Common myeloid progenitor, CD34-positive (primary cell): ENCODE results near the gene KIF21B.

Source experiments
- CTCF ChIA-PET: fragments of 350-600 bp; sonication (Branson Sonifier 250); formaldehyde crosslinking; loops from one replicate; lab custom pipeline; 2021; ENCODE audit warnings: antibody characterized with exemption; lab: Charles Lee
- POLR2A ChIA-PET: fragments of 350-600 bp; sonication (Branson Sonifier 250); formaldehyde crosslinking; loops from one replicate; lab custom pipeline; 2021; ENCODE audit warnings: antibody characterized with exemption; lab: Charles Lee
- DNase-seq, 3 donors: peaks; one replicate each; pipeline versions ENCODE4 v3.0.0 to v3.0.0-alpha.2; 2013
- H3K27ac ChIP-seq, 2 experiments: 1 replicate in 1 of 2; 2 replicates in 1 of 2; pipeline ENCODE4 v1.7.0; 2013; ENCODE audit warnings: inconsistent platforms in 2 of 2, low read length in 2 of 2, mild to moderate bottlenecking in 2 of 2, low read depth in 1 of 2, moderate library complexity in 1 of 2; ENCODE audit not compliant: severe bottlenecking in 2 of 2, insufficient read depth in 1 of 2, poor library complexity in 1 of 2
- H3K27me3 ChIP-seq, 5 experiments: replicated peaks in 2 of 5; 1 replicate in 3 of 5; 2 replicates in 2 of 5; pipeline versions ENCODE4 v1.6.1 to v1.7.0; 2013; ENCODE audit warnings: low read length in 4 of 5, mild to moderate bottlenecking in 2 of 5, moderate library complexity in 2 of 5, inconsistent platforms in 1 of 5; ENCODE audit not compliant: insufficient read depth in 5 of 5, control insufficient read depth in 4 of 5
- H3K36me3 ChIP-seq, 4 experiments: 1 replicate in 2 of 4; 2 replicates in 2 of 4; pipeline versions ENCODE4 v1.6.1 to v1.7.0; 2013; ENCODE audit warnings: low read length in 3 of 4, control low read depth in 1 of 4, mild to moderate bottlenecking in 1 of 4; ENCODE audit not compliant: control insufficient read depth in 4 of 4, insufficient read depth in 4 of 4
- H3K4me1 ChIP-seq, 4 experiments: 1 replicate in 3 of 4; 2 replicates in 1 of 4; pipeline versions ENCODE4 v1.6.1 to v1.7.1; 2013; ENCODE audit warnings: low read length in 3 of 4, mild to moderate bottlenecking in 3 of 4, control low read depth in 1 of 4, inconsistent platforms in 1 of 4, moderate library complexity in 1 of 4; ENCODE audit not compliant: control insufficient read depth in 4 of 4, insufficient read depth in 4 of 4; ENCODE audit errors: control extremely low read depth in 1 of 4
- H3K4me3 ChIP-seq, 7 experiments: 1 replicate in 4 of 7; 2 replicates in 3 of 7; pipeline versions ENCODE4 v1.5.1 to v1.7.0; 2013; ENCODE audit warnings: mild to moderate bottlenecking in 7 of 7, low read length in 6 of 7, moderate library complexity in 6 of 7, inconsistent platforms in 2 of 7, low read depth in 2 of 7, control low read depth in 1 of 7; ENCODE audit not compliant: insufficient read depth in 4 of 7, control insufficient read depth in 1 of 7; ENCODE audit errors: extremely low read depth in 1 of 7
- H3K9me3 ChIP-seq, 5 experiments: 1 replicate in 4 of 5; 2 replicates in 1 of 5; pipeline versions ENCODE4 v1.6.1 to v1.7.1; 2013; ENCODE audit warnings: low read length in 4 of 5, mild to moderate bottlenecking in 2 of 5, inconsistent platforms in 1 of 5, low read depth in 1 of 5, moderate library complexity in 1 of 5; ENCODE audit not compliant: control insufficient read depth in 4 of 5, insufficient read depth in 2 of 5; ENCODE audit errors: control extremely low read depth in 1 of 5
- WGBS: methylation state at CpG from one replicate; pipeline ENCODE4 v1.1.5; 2013; ENCODE audit not compliant: insufficient coverage; 5-methylcytosine and 5-hydroxymethylcytosine counted together

KIF21B gene

GRCh38 chr1:201049248-201049831 is 25.8 kb upstream of the KIF21B start:
- no peak overlapping the region for H3K27ac ChIP-seq
- H3K4me1 ChIP-seq: no peaks in the 10 kb centered on the region
- POLR2A ChIA-PET: no interaction called here
- H3K36me3 ChIP-seq: no peaks in the 10 kb centered on the region
- DNase-seq: no peak
- CTCF ChIA-PET: interaction anchor here (2.1 to 13.1 kb wide), 2 partner anchors 23 to 74 kb away, joined by 6 to 221 read pairs; no protein-coding TSS in a partner anchor
- H3K4me3 ChIP-seq: no peak overlapping the region
- 85% methylated on average over 1 of the region's 5 CpGs for WGBS
- peaks cover 0 to 8% (median 2%) of the 10 kb centered on the region in 5 experiments for H3K27me3 ChIP-seq
- H3K9me3 ChIP-seq: no peaks in the 10 kb centered on the region

GRCh38 chr1:201048521-201048920 is 25.0 kb upstream of the KIF21B start:
- WGBS: 93% methylated on average over 12 of the region's 13 CpGs
- no peaks in the 10 kb centered on the region for H3K4me1 ChIP-seq

DNA sequence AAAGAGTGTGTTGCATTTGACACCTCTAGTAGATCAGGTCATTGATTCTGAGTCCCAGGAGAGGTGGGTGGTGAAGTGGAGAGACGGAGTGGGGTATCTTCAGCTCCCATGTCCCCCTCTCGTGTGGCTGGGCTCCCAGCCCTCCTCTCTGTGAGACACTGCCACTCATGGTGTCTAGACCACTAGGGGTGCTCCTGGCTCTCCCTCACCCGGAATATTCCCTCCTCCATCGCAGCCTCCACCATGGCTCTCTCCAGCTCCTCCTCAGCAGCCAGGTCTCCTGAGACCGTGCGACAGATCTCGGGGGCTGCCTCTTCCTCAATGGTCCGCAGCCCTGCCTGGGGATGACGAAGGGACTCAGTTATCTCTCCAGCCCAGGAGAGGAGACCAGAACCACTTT is 20.6 kb upstream of the KIF21B start:
- Histone ChIP-seq H3K4me3 (no peak overlapping the region), H3K27me3 (peaks cover 0 to 9% (median 4%) of the 10 kb centered on the region in 5 experiments), H3K4me1 (peaks cover 0 to 2% (median 0%) of the 10 kb centered on the region in 4 experiments), H3K9me3 (no peaks in the 10 kb centered on the region), H3K36me3 (no peaks in the 10 kb centered on the region), H3K27ac (no peak overlapping the region)
- 97% methylated on average over 8 of the region's 9 CpGs for WGBS
- DNase-seq: no peak
- CTCF ChIA-PET: interaction anchor here (0.8 to 13.1 kb wide), 6 partner anchors 17 to 84 kb away, joined by 3 to 221 read pairs (median 19); partner anchors contain the start of gene KIF21B
- POLR2A ChIA-PET: no interaction called here

More at GRCh38 chr1:201048521-201048920, 25.0 kb upstream of the KIF21B start:
- no peak overlapping the region for H3K27ac ChIP-seq
- DNase-seq: no peak
- POLR2A ChIA-PET: no interaction called here
- H3K4me3 ChIP-seq: no peak overlapping the region
- peaks cover 0 to 9% (median 4%) of the 10 kb centered on the region in 5 experiments for H3K27me3 ChIP-seq
- H3K36me3 ChIP-seq: no peaks in the 10 kb centered on the region
- CTCF ChIA-PET: interaction anchor here (1.0 to 13.1 kb wide), 4 partner anchors 19 to 73 kb away, joined by 3 to 221 read pairs (median 6); no protein-coding TSS in a partner anchor
- H3K9me3 ChIP-seq: no peaks in the 10 kb centered on the region

GRCh38 chr1:201042779-201043461 is 19.4 kb upstream of the KIF21B start:
- peak; percentile 71 to 88 (median 82) for DNase-seq
- H3K27ac ChIP-seq: no peak overlapping the region
- 45% methylated on average over 13 of the region's 13 CpGs for WGBS
- ChIA-PET CTCF (interaction anchor here (0.7 to 13.1 kb wide), 11 partner anchors 9 to 77 kb away, joined by 3 to 221 read pairs (median 5); partner anchors contain the start of gene KIF21B), POLR2A (interaction anchor here (0.9 kb wide), 1 partner anchor 71 kb away, joined by 3 read pairs; no protein-coding TSS in a partner anchor)
- no peaks in the 10 kb centered on the region for H3K9me3 ChIP-seq
- no peak overlapping the region for H3K4me3 ChIP-seq
- H3K27me3 ChIP-seq: peaks cover 0 to 6% (median 3%) of the 10 kb centered on the region in 5 experiments
- H3K4me1 ChIP-seq: peaks cover 0 to 2% (median 0%) of the 10 kb centered on the region in 4 experiments
- no peaks in the 10 kb centered on the region for H3K36me3 ChIP-seq

DNA sequence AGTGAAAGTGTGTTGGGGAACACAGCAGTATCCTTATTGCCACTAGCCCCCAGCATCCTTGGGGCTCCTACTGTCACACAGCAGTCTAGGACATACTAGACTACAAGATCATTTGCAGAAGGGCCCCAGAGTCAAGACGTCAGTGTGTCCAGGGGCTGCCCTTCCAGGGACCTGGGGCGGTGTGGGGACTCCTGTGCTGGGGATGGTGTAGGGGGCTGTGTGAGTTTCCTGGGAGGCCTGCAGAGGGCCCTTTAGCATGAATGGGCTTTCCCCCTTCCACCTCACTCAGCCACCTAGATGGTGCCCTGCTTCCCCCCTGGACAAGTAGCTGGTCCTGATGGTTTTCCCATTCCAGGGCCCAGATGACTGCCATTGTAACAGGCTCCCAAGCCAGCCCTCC is 17.5 kb upstream of the KIF21B start:
- DNase-seq: no peak
- no CpG with 5 or more reads among the region's 2 CpGs for WGBS
- H3K4me1 ChIP-seq: peaks cover 0 to 2% (median 0%) of the 10 kb centered on the region in 4 experiments
- H3K36me3 ChIP-seq: no peaks in the 10 kb centered on the region
- no peaks in the 10 kb centered on the region for H3K9me3 ChIP-seq
- H3K4me3 ChIP-seq: no peak overlapping the region
- ChIA-PET CTCF (interaction anchor here (1.3 to 13.1 kb wide), 9 partner anchors 14 to 73 kb away, joined by 3 to 221 read pairs (median 6); partner anchors contain the start of gene KIF21B), POLR2A (no interaction called here)
- H3K27me3 ChIP-seq: peaks cover 0 to 4% (median 3%) of the 10 kb centered on the region in 5 experiments
- no peak overlapping the region for H3K27ac ChIP-seq

DNA sequence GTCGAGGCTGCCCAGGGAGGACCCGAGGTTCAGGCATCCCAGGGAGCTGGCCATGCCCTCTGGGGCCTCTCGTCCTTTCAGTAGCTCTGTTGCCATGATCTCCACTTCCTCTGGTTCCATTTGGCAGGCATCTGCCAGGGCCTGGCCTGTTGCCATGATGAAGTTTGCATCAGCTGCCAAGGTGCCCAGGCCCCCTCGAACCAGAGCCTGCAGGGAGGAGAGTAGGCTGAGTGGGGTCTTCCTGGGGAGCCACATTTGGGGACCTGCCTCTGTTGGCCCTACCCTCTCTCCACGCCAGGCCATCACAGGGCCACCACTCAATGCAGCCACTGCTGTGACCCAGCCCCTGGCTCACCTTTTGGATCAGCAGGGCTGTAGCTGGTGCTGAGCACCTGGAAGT is 16.4 kb upstream of the KIF21B start:
- CTCF ChIA-PET: interaction anchor here (0.6 to 13.1 kb wide), 4 partner anchors 13 to 236 kb away, joined by 3 to 221 read pairs (median 84); partner anchors contain the start of gene KIF21B
- no peak for DNase-seq

More for the DNA sequence above, 16.4 kb upstream of the KIF21B start:
- 82% methylated on average over 5 of the region's 5 CpGs for WGBS
- Histone ChIP-seq H3K27ac (no peak overlapping the region), H3K36me3 (no peaks in the 10 kb centered on the region), H3K9me3 (no peaks in the 10 kb centered on the region), H3K4me1 (peaks cover 0 to 2% (median 0%) of the 10 kb centered on the region in 4 experiments), H3K27me3 (peaks cover 0 to 3% (median 1%) of the 10 kb centered on the region in 5 experiments), H3K4me3 (no peak overlapping the region)
- POLR2A ChIA-PET: no interaction called here
